Measurements from ENCODE around the gene PDGFC. TPM values are rescaled to one million over a fixed set of nuclear protein-coding genes. Genes with fewer than 3 reads are reported as not detected.

Gene PDGFC
- total RNA-seq, 1 experiment from 2014 or later, result 9.8 TPM

- Histone ChIP-seq H2AFZ (ENCODE audit: low read depth, low read length, poor library complexity, severe bottlenecking) (no peak overlapping the region), H3K4me2 (ENCODE audit: low read length) (no peak overlapping the region), H3K4me1 (ENCODE audit: control insufficient read depth in 1 of 2, insufficient read depth in 2 of 2, low read length in 2 of 2) (peaks cover 3 to 18% of the 10 kb centered on the region in 2 experiments; a peak in 3 of 4 replicates), H3K9me3 (ENCODE audit: control insufficient read depth in 1 of 2, insufficient read depth in 1 of 2, low read depth in 1 of 2, low read length in 2 of 2) (no peaks in the 10 kb centered on the region), H3K27ac (ENCODE audit: low read depth, low read length) (no peak overlapping the region), H3K36me3 (ENCODE audit: control insufficient read depth in 1 of 2, insufficient read depth in 2 of 2, low read length in 2 of 2) (no peaks in the 10 kb centered on the region), H4K20me1 (ENCODE audit: insufficient read depth) (no peaks in the 10 kb centered on the region), H3K9me2 (ENCODE audit: insufficient read depth) (no peaks in the 10 kb centered on the region), H3K4me3 (replicated peaks in 1 of 2; ENCODE audit: low read depth in 1 of 2, low read length in 2 of 2) (no peak overlapping the region), H3K27me3 (ENCODE audit: insufficient read depth, low read length) (no peaks in the 10 kb centered on the region), H3K79me2 (ENCODE audit: insufficient read depth, low read length) (no peaks in the 10 kb centered on the region; the same call in 1 of the 2 replicates), H3K9ac (ENCODE audit: low read length) (no peak overlapping the region)
- ATAC-seq (no peak), DNase-seq (ENCODE audit: low read depth, low spot score) (no peak)
- intact Hi-C loops (cut with micrococcal nuclease), result no loop called here
- CTCF ChIA-PET, result interaction anchor here (1.4 to 1.5 kb wide), 2 partner anchors 10 kb away, joined by 4 to 6 read pairs; no protein-coding TSS in a partner anchor
- POLR2A ChIA-PET, result no interaction called here
- RAD21 ChIA-PET (ENCODE audit: low non-redundant PET in 1 of 2, low total read pairs in 2 of 2, uncharacterized antibody in 2 of 2, unreplicated experiment in 2 of 2), result no interaction called here
- BruUV-seq (replicated peaks), result no TSS peak
- TF ChIP-seq EZH2phosphoT487 (IDR thresholded peaks at IDR 0.05; ENCODE audit: borderline replicate concordance) (no peak), ZBTB33 (IDR thresholded peaks at IDR 0.05; ENCODE audit: extremely low read depth, insufficient replicate concordance, low read length) (no peak), JUND (IDR thresholded peaks at IDR 0.05) (no peak), EGR1 (IDR thresholded peaks at IDR 0.05; ENCODE audit: low read depth) (no peak), CEBPB (IDR thresholded peaks at IDR 0.05; ENCODE audit: low read depth) (no peak), REST (IDR thresholded peaks at IDR 0.05; ENCODE audit: low read depth) (no peak), POLR2A (IDR thresholded peaks at IDR 0.05; ENCODE audit: borderline replicate concordance, extremely low read depth, insufficient read depth, insufficient read length) (no peak)
These were observed 13.1 kb downstream of the PDGFC start for GRCh38 chr4:156958276-156959074.
